GM23338 (cell line): ENCODE measurements around the gene CPEB2. TPM values are rescaled to one million over a fixed set of nuclear protein-coding genes. Genes with fewer than 3 reads are reported as not detected.

Source experiments
- ATAC-seq: fragments of 200-7000 bp; cut with Tn5 transposase; 3 replicates; pipeline ENCODE4 v1.9.1; 2020
- DNase-seq: peaks from one replicate; pipeline ENCODE4 v3.0.0-alpha.2; 2015; ENCODE audit warnings: low spot score
- H2AFZ ChIP-seq: fragments of 200-600 bp; sonication (generic); 2 replicates; pipeline ENCODE4 v1.8.0; 2016; ENCODE audit warnings: antibody characterized with exemption, mild to moderate bottlenecking, moderate library complexity
- H3F3A ChIP-seq: fragments of 200-600 bp; sonication (generic); replicated peaks from 2 replicates; pipeline ENCODE4 v1.8.0; 2017; ENCODE audit warnings: antibody characterized with exemption, mixed run types, low read depth
- H3K27ac ChIP-seq: fragments of 200-600 bp; sonication (generic); 2 replicates; pipeline ENCODE4 v1.6.1; 2016; ENCODE audit warnings: low read depth
- H3K27me3 ChIP-seq: fragments of 200-600 bp; sonication (generic); 2 replicates; pipeline ENCODE4 v1.8.0; 2016; ENCODE audit warnings: mild to moderate bottlenecking, mixed run types, moderate library complexity; ENCODE audit not compliant: insufficient read depth
- H3K36me3 ChIP-seq: fragments of 200-600 bp; sonication (generic); 2 replicates; pipeline ENCODE4 v1.8.0; 2016; ENCODE audit warnings: mild to moderate bottlenecking; ENCODE audit not compliant: insufficient read depth
- H3K4me1 ChIP-seq: fragments of 200-600 bp; sonication (generic); 2 replicates; pipeline ENCODE4 v1.8.0; 2016; ENCODE audit warnings: mild to moderate bottlenecking, moderate library complexity; ENCODE audit not compliant: insufficient read depth
- H3K4me2 ChIP-seq: fragments of 200-600 bp; sonication (generic); 2 replicates; pipeline ENCODE4 v1.7.1; 2017; ENCODE audit warnings: mixed run types
- H3K4me3 ChIP-seq: fragments of 200-600 bp; sonication (generic); 2 replicates; pipeline ENCODE4 v1.6.1; 2016; ENCODE audit warnings: mixed run types
- H3K79me2 ChIP-seq: fragments of 200-600 bp; sonication (generic); replicated peaks from 2 replicates; pipeline ENCODE4 v1.8.0; 2017; ENCODE audit warnings: mild to moderate bottlenecking; ENCODE audit not compliant: insufficient read depth
- H3K9me2 ChIP-seq: fragments of 200-600 bp; sonication (generic); 2 replicates; pipeline ENCODE4 v1.8.0; 2017; ENCODE audit not compliant: insufficient read depth
- H4K20me1 ChIP-seq: fragments of 200-600 bp; sonication (generic); replicated peaks from 2 replicates; pipeline ENCODE4 v1.8.0; 2017; ENCODE audit warnings: mild to moderate bottlenecking; ENCODE audit not compliant: insufficient read depth
- H3K27ac Mint-ChIP-seq: 2 replicates; pipeline ENCODE4 v1.8.0; 2020; ENCODE audit warnings: inconsistent platforms, mild to moderate bottlenecking, moderate library complexity, mixed read lengths
- H3K27me3 Mint-ChIP-seq: 3 replicates; pipeline ENCODE4 v1.8.0; 2022; ENCODE audit warnings: low read depth, mild to moderate bottlenecking, moderate library complexity, mixed read lengths, inconsistent platforms; ENCODE audit not compliant: insufficient read depth, poor library complexity
- H3K36me3 Mint-ChIP-seq: 3 replicates; pipeline ENCODE4 v1.8.0; 2021; ENCODE audit warnings: low read depth, mild to moderate bottlenecking, inconsistent platforms, moderate library complexity, mixed read lengths
- H3K4me1 Mint-ChIP-seq: 3 replicates; pipeline ENCODE4 v1.8.0; 2020; ENCODE audit warnings: mild to moderate bottlenecking, inconsistent platforms, mixed read lengths
- H3K4me3 Mint-ChIP-seq: 3 replicates; pipeline ENCODE4 v1.8.0; 2021; ENCODE audit warnings: moderate library complexity, mild to moderate bottlenecking, inconsistent platforms, mixed read lengths
- H3K9me3 Mint-ChIP-seq: 3 replicates; pipeline ENCODE4 v1.8.0; 2020; ENCODE audit warnings: moderate library complexity, mild to moderate bottlenecking, inconsistent platforms, mixed read lengths
- CREB1 ChIP-seq: fragments of 250-450 bp; sonication (Bioruptor Pico); IDR thresholded peaks from 2 replicates; pipeline ENCODE4 v1.5.0; 2020; ENCODE audit warnings: low read depth, mild to moderate bottlenecking, moderate library complexity
- EZH2 ChIP-seq: fragments of 200-600 bp; sonication (generic); IDR thresholded peaks from one replicate; pipeline ENCODE4 v1.8.0; 2017; ENCODE audit warnings: antibody characterized with exemption, mild to moderate bottlenecking, low read depth; ENCODE audit not compliant: unreplicated experiment
- EZH2phosphoT487 ChIP-seq: fragments of 200-600 bp; sonication (generic); IDR thresholded peaks from one replicate; pipeline ENCODE4 v1.8.1; 2018; ENCODE audit warnings: antibody characterized with exemption; ENCODE audit not compliant: unreplicated experiment
- JUNB ChIP-seq: IDR thresholded peaks from one replicate; pipeline ENCODE4 v1.6.1; 2016; ENCODE audit warnings: antibody characterized with exemption; ENCODE audit not compliant: unreplicated experiment
- NANOG ChIP-seq: IDR thresholded peaks from 2 replicates; pipeline ENCODE4 v1.6.1; 2016; ENCODE audit warnings: antibody characterized with exemption, borderline replicate concordance
- STAT1 ChIP-seq: IDR thresholded peaks from one replicate; pipeline ENCODE4 v1.6.1; 2016; ENCODE audit warnings: antibody characterized with exemption; ENCODE audit not compliant: unreplicated experiment
- ZNF114 ChIP-seq: fragments of 250-450 bp; sonication (Bioruptor Pico); IDR thresholded peaks from 2 replicates; pipeline ENCODE4 v1.5.0; 2020; ENCODE audit warnings: mild to moderate bottlenecking, moderate library complexity
- ZNF331 ChIP-seq: fragments of 250-450 bp; sonication (Bioruptor Pico); IDR thresholded peaks from 2 replicates; pipeline ENCODE4 v1.5.0; 2020; ENCODE audit warnings: low read depth, mild to moderate bottlenecking, moderate library complexity
- polyA plus RNA-seq: library from polyadenylated mRNA; unstranded; fragments of >200 nt; fragmentation: Nextera tagmentation; extraction: Ambion mirVana; gene quantifications from 2 replicates; pipeline ENCODE4 v1.2.1, GENCODE V29; 2016
- total RNA-seq: library from RNA; depleted of rRNA; stranded (reverse); fragments of >200 nt; shearing (Covaris generic); gene quantifications from 2 replicates; pipeline ENCODE4 v1.2.3, GENCODE V29; 2014
- TF ChIP-seq, protein P1 (sequence below): fragments of 250-450 bp; sonication (Bioruptor Pico); IDR thresholded peaks from 2 replicates; pipeline ENCODE4 v1.5.0; 2020; ENCODE audit warnings: mild to moderate bottlenecking, moderate library complexity
- TF ChIP-seq, protein P2 (sequence below): IDR thresholded peaks from 2 replicates; pipeline ENCODE4 v1.6.1; 2016; ENCODE audit warnings: antibody characterized with exemption

The CPEB2 gene
- total and polyA plus RNA-seq, 2 experiments from 2014 or later: 0.66 to 2.4 TPM

DNA sequence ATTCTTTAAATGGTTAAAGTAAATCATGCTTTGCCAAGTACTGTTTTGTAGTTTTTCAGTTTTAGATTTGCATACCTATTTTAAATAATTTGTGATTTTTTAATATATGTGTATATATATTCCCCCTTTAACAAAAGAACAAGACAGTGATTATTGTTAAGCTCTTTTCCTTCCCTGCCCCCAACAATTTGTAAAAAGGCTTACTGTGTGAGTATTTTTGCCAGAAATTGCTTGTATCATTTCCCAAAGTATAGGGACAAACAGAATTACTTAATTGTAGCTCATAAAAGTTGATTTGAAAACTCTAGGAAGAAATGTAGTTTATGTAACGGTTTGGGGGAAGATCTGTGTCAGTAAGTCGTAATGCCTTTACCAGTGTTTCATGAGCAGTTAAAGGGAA, 19.0 kb downstream of the CPEB2 start:
- H3K4me3 ChIP-seq: no peak overlapping the region
- no peak overlapping the region for H3K27ac ChIP-seq
- no peaks in the 10 kb centered on the region for H4K20me1 ChIP-seq
- H2AFZ ChIP-seq: no peak overlapping the region
- H3K4me1 ChIP-seq: no peaks in the 10 kb centered on the region
- H3K9me3 Mint-ChIP-seq: no peaks in the 10 kb centered on the region
- TF ChIP-seq EZH2phosphoT487 (no peak), STAT1 (no peak), ZNF331 (CRISPR knock-in tag) (no peak), EZH2 (no peak), JUNB (no peak), ZNF114 (CRISPR knock-in tag) (no peak), NANOG (no peak), CREB1 (no peak)
- TF ChIP-seq, protein P1, sequence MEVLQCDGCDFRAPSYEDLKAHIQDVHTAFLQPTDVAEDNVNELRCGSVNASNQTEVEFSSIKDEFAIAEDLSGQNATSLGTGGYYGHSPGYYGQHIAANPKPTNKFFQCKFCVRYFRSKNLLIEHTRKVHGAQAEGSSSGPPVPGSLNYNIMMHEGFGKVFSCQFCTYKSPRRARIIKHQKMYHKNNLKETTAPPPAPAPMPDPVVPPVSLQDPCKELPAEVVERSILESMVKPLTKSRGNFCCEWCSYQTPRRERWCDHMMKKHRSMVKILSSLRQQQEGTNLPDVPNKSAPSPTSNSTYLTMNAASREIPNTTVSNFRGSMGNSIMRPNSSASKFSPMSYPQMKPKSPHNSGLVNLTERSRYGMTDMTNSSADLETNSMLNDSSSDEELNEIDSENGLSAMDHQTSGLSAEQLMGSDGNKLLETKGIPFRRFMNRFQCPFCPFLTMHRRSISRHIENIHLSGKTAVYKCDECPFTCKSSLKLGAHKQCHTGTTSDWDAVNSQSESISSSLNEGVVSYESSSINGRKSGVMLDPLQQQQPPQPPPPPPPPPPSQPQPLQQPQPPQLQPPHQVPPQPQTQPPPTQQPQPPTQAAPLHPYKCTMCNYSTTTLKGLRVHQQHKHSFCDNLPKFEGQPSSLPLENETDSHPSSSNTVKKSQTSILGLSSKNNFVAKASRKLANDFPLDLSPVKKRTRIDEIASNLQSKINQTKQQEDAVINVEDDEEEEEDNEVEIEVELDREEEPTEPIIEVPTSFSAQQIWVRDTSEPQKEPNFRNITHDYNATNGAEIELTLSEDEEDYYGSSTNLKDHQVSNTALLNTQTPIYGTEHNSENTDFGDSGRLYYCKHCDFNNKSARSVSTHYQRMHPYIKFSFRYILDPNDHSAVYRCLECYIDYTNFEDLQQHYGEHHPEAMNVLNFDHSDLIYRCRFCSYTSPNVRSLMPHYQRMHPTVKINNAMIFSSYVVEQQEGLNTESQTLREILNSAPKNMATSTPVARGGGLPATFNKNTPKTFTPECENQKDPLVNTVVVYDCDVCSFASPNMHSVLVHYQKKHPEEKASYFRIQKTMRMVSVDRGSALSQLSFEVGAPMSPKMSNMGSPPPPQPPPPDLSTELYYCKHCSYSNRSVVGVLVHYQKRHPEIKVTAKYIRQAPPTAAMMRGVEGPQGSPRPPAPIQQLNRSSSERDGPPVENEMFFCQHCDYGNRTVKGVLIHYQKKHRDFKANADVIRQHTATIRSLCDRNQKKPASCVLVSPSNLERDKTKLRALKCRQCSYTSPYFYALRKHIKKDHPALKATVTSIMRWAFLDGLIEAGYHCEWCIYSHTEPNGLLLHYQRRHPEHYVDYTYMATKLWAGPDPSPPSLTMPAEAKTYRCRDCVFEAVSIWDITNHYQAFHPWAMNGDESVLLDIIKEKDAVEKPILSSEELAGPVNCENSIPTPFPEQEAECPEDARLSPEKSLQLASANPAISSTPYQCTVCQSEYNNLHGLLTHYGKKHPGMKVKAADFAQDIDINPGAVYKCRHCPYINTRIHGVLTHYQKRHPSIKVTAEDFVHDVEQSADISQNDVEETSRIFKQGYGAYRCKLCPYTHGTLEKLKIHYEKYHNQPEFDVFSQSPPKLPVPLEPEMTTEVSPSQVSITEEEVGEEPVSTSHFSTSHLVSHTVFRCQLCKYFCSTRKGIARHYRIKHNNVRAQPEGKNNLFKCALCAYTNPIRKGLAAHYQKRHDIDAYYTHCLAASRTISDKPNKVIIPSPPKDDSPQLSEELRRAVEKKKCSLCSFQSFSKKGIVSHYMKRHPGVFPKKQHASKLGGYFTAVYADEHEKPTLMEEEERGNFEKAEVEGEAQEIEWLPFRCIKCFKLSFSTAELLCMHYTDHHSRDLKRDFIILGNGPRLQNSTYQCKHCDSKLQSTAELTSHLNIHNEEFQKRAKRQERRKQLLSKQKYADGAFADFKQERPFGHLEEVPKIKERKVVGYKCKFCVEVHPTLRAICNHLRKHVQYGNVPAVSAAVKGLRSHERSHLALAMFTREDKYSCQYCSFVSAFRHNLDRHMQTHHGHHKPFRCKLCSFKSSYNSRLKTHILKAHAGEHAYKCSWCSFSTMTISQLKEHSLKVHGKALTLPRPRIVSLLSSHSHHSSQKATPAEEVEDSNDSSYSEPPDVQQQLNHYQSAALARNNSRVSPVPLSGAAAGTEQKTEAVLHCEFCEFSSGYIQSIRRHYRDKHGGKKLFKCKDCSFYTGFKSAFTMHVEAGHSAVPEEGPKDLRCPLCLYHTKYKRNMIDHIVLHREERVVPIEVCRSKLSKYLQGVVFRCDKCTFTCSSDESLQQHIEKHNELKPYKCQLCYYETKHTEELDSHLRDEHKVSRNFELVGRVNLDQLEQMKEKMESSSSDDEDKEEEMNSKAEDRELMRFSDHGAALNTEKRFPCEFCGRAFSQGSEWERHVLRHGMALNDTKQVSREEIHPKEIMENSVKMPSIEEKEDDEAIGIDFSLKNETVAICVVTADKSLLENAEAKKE (CRISPR knock-in tag): no peak
- TF ChIP-seq, protein P2, sequence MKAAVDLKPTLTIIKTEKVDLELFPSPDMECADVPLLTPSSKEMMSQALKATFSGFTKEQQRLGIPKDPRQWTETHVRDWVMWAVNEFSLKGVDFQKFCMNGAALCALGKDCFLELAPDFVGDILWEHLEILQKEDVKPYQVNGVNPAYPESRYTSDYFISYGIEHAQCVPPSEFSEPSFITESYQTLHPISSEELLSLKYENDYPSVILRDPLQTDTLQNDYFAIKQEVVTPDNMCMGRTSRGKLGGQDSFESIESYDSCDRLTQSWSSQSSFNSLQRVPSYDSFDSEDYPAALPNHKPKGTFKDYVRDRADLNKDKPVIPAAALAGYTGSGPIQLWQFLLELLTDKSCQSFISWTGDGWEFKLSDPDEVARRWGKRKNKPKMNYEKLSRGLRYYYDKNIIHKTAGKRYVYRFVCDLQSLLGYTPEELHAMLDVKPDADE: no peak
- H3K9me2 ChIP-seq: no peaks in the 10 kb centered on the region
- H3K4me1 Mint-ChIP-seq: peaks cover 4% of the 10 kb centered on the region; the same call in 2 of the 3 replicates
- no peak overlapping the region for H3K4me3 Mint-ChIP-seq
- H3K79me2 ChIP-seq: no peaks in the 10 kb centered on the region
- ATAC-seq (no peak), DNase-seq (no peak)
- H3K27me3 ChIP-seq: no peaks in the 10 kb centered on the region
- no peaks in the 10 kb centered on the region for H3F3A ChIP-seq
- no peak overlapping the region for H3K4me2 ChIP-seq
- no peak overlapping the region for H3K27ac Mint-ChIP-seq
- no peaks in the 10 kb centered on the region for H3K27me3 Mint-ChIP-seq
- no peaks in the 10 kb centered on the region for H3K36me3 Mint-ChIP-seq
- H3K36me3 ChIP-seq: no peaks in the 10 kb centered on the region
